ENCODE data around the gene KLHL29. TPM values are rescaled to one million over a fixed set of nuclear protein-coding genes. Genes with fewer than 3 reads are reported as not detected.

Gene KLHL29
- total and polyA plus RNA-seq, 2 experiments from 2014 or later, result 1.5 to 6.5 TPM

DNA sequence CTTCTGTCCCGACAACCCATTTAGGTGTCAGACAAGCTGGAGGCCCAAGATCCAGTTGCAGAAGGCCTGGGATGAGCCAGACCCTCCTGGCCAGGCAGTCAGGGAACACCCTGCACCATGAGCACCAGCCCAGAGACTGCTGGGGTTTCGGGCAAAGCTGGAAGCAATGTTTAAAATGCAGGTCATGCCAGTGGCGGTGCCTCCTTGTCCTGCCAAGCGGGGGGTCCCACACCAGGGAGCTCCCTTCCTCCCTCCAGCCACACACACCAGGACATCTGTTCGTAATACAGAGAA lies 311.7 kb downstream of the KLHL29 start:
- Histone ChIP-seq H3F3A (replicated peaks; ENCODE audit: low read depth) (no peaks in the 10 kb centered on the region), H3K9me2 (ENCODE audit: insufficient read depth) (peaks cover 3% of the 10 kb centered on the region; the same call in 1 of the 2 replicates), H3K79me2 (replicated peaks; ENCODE audit: insufficient read depth) (no peaks in the 10 kb centered on the region), H3K4me2 (no peak overlapping the region), H2AFZ (no peak overlapping the region), H3K27ac (ENCODE audit: low read depth) (no peak overlapping the region), H3K4me1 (ENCODE audit: insufficient read depth) (no peaks in the 10 kb centered on the region), H3K36me3 (ENCODE audit: insufficient read depth) (no peaks in the 10 kb centered on the region), H3K27me3 (ENCODE audit: insufficient read depth) (no peaks in the 10 kb centered on the region), H4K20me1 (replicated peaks; ENCODE audit: insufficient read depth) (no peaks in the 10 kb centered on the region), H3K4me3 (no peak overlapping the region)
- peaks cover 19% of the 10 kb centered on the region for H3K27me3 Mint-ChIP-seq (ENCODE audit: insufficient read depth, low read depth, poor library complexity)
- no peak overlapping the region for H3K4me3 Mint-ChIP-seq
- peaks cover 24% of the 10 kb centered on the region for H3K36me3 Mint-ChIP-seq (ENCODE audit: low read depth)
- no peak overlapping the region for H3K27ac Mint-ChIP-seq
- H3K4me1 Mint-ChIP-seq, result peaks cover 17% of the 10 kb centered on the region
- no peak for ATAC-seq
- no peak for TF ChIP-seq EZH2phosphoT487 (IDR thresholded peaks at IDR 0.05; ENCODE audit: unreplicated experiment)
- no peak for TF ChIP-seq ZNF114 (CRISPR knock-in tag; IDR thresholded peaks at IDR 0.05)
- TF ChIP-seq, protein P1, sequence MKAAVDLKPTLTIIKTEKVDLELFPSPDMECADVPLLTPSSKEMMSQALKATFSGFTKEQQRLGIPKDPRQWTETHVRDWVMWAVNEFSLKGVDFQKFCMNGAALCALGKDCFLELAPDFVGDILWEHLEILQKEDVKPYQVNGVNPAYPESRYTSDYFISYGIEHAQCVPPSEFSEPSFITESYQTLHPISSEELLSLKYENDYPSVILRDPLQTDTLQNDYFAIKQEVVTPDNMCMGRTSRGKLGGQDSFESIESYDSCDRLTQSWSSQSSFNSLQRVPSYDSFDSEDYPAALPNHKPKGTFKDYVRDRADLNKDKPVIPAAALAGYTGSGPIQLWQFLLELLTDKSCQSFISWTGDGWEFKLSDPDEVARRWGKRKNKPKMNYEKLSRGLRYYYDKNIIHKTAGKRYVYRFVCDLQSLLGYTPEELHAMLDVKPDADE (IDR thresholded peaks at IDR 0.05), result no peak
- TF ChIP-seq ZNF331 (CRISPR knock-in tag; IDR thresholded peaks at IDR 0.05; ENCODE audit: low read depth), result no peak
- no peak for TF ChIP-seq REST (IDR thresholded peaks at IDR 0.05; ENCODE audit: unreplicated experiment)
- no peak for TF ChIP-seq JUNB (IDR thresholded peaks at IDR 0.05; ENCODE audit: unreplicated experiment)
- no peak for TF ChIP-seq CTCF (conservative IDR thresholded peaks at IDR 0.05; ENCODE audit: low read depth in 2 of 2)
- TF ChIP-seq ZNF462 (CRISPR knock-in tag; IDR thresholded peaks at IDR 0.05), result no peak
- no peak for TF ChIP-seq STAT1 (IDR thresholded peaks at IDR 0.05; ENCODE audit: unreplicated experiment)
- no peak for TF ChIP-seq CREB1 (CRISPR knock-in tag; IDR thresholded peaks at IDR 0.05; ENCODE audit: low read depth)
- peaks cover 3% of the 10 kb centered on the region; the same call in 1 of the 3 replicates for H3K9me3 Mint-ChIP-seq
- DNase-seq (ENCODE audit: low spot score), result no peak
